RKO (cell line): ENCODE data around the gene TTLL3.
A peak's percentile ranks its signal among the peaks of the same experiment; 100 is the strongest.

ENCODE experiments used
- DNase-seq: peaks from one replicate; pipeline ENCODE4 v3.0.0-alpha.2; 2016; ENCODE audit warnings: low spot score

The TTLL3 gene

GRCh38 chr3:9781978-9782603, 28.0 kb upstream of the TTLL3 start:
- DNase-seq, result no peak

- DNase-seq, result no peak
Measured at GRCh38 chr3:9782770-9783169, 27.3 kb upstream of the TTLL3 start.

- no peak for DNase-seq
Measured at GRCh38 chr3:9783954-9784353, 26.1 kb upstream of the TTLL3 start.

GRCh38 chr3:9784965-9785364, 25.1 kb upstream of the TTLL3 start:
- no peak for DNase-seq

- no peak for DNase-seq
Measured at GRCh38 chr3:9785602-9786001, 24.5 kb upstream of the TTLL3 start.

- DNase-seq, result no peak
Measured at GRCh38 chr3:9786209-9786739, 23.8 kb upstream of the TTLL3 start.

- no peak for DNase-seq
Measured at GRCh38 chr3:9786825-9787669, 23.0 kb upstream of the TTLL3 start.

- no peak for DNase-seq
Measured at GRCh38 chr3:9787714-9788113, 22.3 kb upstream of the TTLL3 start.

- no peak for DNase-seq
Measured at GRCh38 chr3:9791127-9791526, 18.9 kb upstream of the TTLL3 start.

GRCh38 chr3:9791790-9792404, 18.2 kb upstream of the TTLL3 start:
- no peak for DNase-seq

GRCh38 chr3:9792405-9793160, 17.5 kb upstream of the TTLL3 start, which contains the start of the genes ARPC4 and TADA3:
Gene ARPC4, plus strand, starts transcription at chr3:9793082. Its CDS starts 40 bp downstream, at chr3:9793122.
Gene TADA3, minus strand, starts transcription at chr3:9792473. Its CDS starts 1,007 bp downstream, at chr3:9791466.
- peak; percentile 95 for DNase-seq

GRCh38 chr3:9793161-9793781, 16.8 kb upstream of the TTLL3 start:
- DNase-seq, result peak; percentile 77

GRCh38 chr3:9794400-9794799, 15.7 kb upstream of the TTLL3 start:
- no peak for DNase-seq

- DNase-seq, result no peak
Measured at GRCh38 chr3:9795207-9795606, 14.9 kb upstream of the TTLL3 start.

GRCh38 chr3:9797196-9797945, 12.7 kb upstream of the TTLL3 start:
- DNase-seq, result no peak

GRCh38 chr3:9800529-9800928, 9.5 kb upstream of the TTLL3 start:
- no peak for DNase-seq

GRCh38 chr3:9803494-9803893, 6.6 kb upstream of the TTLL3 start:
- DNase-seq, result no peak

- DNase-seq, result no peak
Measured at GRCh38 chr3:9804996-9805395, 5.1 kb upstream of the TTLL3 start.

- DNase-seq, result no peak
Measured at GRCh38 chr3:9806137-9806536, 3.9 kb upstream of the TTLL3 start.

- DNase-seq, result no peak
Measured at GRCh38 chr3:9806688-9807589, 3.1 kb upstream of the TTLL3 start.
